Activated CD8-positive, alpha-beta memory T cell treated with anti-CD3 and anti-CD28 coated beads, Interleukin-2, amount 50 U/mL, for 1 hour (primary cell): ENCODE results near the gene GOLGA8A.
"Not testable (repeated sequence)": the region's sequence is repeated elsewhere in the genome, so short reads cannot be mapped to it uniquely, and the experiment has no call there.

ENCODE experiments used
- DNase-seq: peaks from one replicate; pipeline ENCODE4 v3.0.0-alpha.2; 2020; ENCODE audit errors: extremely low read depth

The GOLGA8A gene

DNA sequence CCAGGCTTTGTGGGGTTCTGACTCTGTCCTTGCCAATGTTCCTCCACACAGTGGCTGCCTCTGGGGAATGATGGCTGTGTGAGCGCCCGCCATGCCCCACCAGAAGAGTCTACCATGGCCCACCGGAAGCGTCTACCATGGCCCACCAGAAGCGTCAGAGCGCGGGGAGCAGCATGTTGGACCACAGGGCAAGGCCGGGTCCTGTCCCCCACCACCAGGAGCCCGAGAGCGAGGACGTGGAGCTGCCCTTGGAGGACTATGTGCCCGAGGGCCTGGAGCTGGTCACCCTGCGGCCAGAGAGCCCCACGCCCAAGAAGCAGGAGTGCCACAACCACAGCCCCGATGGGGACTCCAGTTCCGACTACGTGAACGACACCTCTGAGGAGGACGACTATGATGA lies 28.1 kb downstream of the GOLGA8A start:
- not testable (repeated sequence) for DNase-seq

DNA sequence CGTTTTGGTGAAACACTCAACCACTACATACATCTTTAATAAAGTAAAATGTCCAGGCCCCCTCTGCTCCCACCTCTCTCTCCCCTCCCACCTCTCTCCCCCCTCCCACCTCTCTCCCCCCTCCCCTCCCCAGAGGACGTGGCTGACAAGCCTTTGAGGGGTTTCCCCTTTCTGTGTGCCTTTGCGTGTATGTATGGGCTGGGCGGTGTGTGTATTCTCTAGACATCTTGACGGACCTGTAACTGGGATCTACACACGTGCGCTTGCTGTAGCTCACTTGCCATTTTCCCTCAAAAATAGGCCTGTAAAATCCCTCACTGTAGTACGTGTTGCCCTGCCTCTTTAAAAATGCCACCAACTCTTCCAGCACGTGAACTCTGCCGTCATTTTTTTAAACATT lies 28.6 kb downstream of the GOLGA8A start:
- DNase-seq, result not testable (repeated sequence)

GRCh38 chr15:34403899-34404298 lies 33.7 kb downstream of the GOLGA8A start:
- not testable (repeated sequence) for DNase-seq

- DNase-seq, result not testable (repeated sequence)
These were observed 34.4 kb downstream of the GOLGA8A start for GRCh38 chr15:34403160-34403598.

DNA sequence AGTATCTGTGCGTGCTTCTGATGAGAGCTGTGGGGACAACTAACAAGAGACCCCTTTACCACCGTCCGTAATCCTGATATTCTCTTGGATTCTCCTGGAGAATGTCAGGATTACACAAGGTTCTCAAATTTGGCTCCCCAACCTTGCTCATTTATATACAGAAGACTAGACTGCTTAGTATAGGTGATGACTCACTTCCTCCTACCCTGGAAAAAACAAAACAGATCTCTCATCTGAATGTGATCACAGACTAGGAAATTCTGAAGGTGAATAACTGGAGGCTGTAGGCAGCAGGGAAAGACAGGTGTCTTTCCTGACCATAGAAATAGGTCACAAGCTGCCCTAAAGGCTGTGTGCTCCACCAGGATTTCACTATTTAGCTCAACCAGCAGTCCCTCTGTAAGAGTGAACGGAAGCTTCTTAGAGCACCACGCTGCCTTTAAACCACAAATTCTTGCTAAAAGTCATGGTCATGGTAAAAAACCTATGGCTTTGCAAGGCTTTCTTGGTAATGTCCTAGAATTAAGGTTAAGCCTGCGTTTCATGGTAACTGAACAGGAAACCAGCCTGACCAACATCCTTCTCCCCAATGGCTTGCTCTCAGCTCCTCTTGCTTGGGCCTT lies 39.9 kb downstream of the GOLGA8A start:
- DNase-seq, result not testable (repeated sequence)

DNA sequence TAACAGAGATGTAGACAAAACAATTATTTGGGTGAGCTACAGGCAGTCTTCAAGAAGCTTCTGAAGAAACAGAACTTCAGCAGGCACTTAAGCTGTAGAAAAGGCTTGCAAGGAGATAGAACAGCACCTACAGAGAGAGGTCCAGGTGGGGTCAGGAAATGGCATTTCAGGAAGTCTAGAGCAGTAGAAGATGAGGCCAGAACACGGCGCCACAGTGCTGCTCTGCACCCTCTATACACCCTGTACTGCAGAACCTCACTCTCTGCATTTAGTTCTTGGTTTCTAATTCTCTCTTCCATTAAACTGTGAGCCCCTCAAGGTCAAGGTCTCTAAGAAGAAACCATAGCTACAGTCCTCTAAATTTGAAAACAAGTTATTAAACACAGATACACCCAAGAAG lies 44.6 kb downstream of the GOLGA8A start:
- not testable (repeated sequence) for DNase-seq

DNA sequence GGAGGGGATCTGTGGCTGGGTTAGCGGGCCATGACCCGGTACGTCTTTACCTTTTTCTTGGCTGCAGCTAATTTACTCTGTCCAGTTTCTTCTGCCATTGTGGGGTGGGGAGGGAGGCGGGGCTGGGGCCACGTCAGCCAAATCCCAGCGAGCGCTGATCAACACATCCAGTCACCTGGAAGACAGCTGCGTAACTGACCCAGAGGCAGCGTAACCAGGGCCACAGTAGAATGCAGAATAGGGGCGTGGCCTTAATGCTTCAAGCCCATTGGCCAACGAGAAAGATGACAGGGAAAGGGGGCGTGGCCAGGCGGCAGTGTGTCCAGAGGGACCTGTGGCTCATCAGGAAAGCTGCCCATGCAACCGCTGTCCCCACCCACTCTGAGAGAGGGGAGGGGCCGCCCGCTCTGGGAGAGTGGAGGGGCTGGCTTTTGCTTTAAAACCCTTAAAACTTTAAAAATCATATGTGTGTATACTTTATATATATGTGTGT lies 48.0 kb downstream of the GOLGA8A start:
- DNase-seq, result not testable (repeated sequence)
